MCF 10A (cell line): Measurements from ENCODE around the gene IFT122. TPM values are rescaled to one million over a fixed set of nuclear protein-coding genes. Genes with fewer than 3 reads are reported as not detected.

Source experiments
- BruUV-seq: library from RNA; stranded (reverse); fragments of 400-500 nt; replicated peaks from 2 replicates; lab custom pipeline; 2021; lab: Mats Ljungman, UMichigan
- CTCF ChIA-PET: fragments of 300-600 bp; sonication (Branson Sonifier 250); formaldehyde crosslinking; extraction: SDS; loops from one replicate; lab custom pipeline; 2021; ENCODE audit warnings: antibody characterized with exemption, inconsistent platforms; lab: Yijun Ruan, JAX
- POLR2A ChIA-PET: fragments of 300-600, 350-650 bp; sonication (Branson Sonifier 250); formaldehyde crosslinking; extraction: SDS; loops from one replicate; lab custom pipeline; 2020; ENCODE audit warnings: antibody characterized with exemption, inconsistent platforms; lab: Yijun Ruan, JAX
- DNase-seq: peaks from one replicate; pipeline ENCODE4 v3.0.0-alpha.2; 2018; ENCODE audit not compliant: unreplicated experiment
- H3K27ac Mint-ChIP-seq: one replicate; pipeline ENCODE4 v1.8.0; 2022; ENCODE audit warnings: mild to moderate bottlenecking, low read depth, mixed read lengths; ENCODE audit not compliant: unreplicated experiment
- H3K27me3 Mint-ChIP-seq: one replicate; pipeline ENCODE4 v1.8.0; 2022; ENCODE audit warnings: mixed read lengths; ENCODE audit not compliant: insufficient read depth, unreplicated experiment
- H3K36me3 Mint-ChIP-seq: one replicate; pipeline ENCODE4 v1.8.0; 2022; ENCODE audit warnings: mild to moderate bottlenecking, moderate library complexity, mixed read lengths; ENCODE audit not compliant: insufficient read depth, unreplicated experiment
- H3K4me1 Mint-ChIP-seq: one replicate; pipeline ENCODE4 v1.8.0; 2022; ENCODE audit warnings: mixed read lengths; ENCODE audit not compliant: insufficient read depth, unreplicated experiment
- H3K4me3 Mint-ChIP-seq: one replicate; pipeline ENCODE4 v1.8.0; 2022; ENCODE audit warnings: mild to moderate bottlenecking, moderate library complexity, mixed read lengths; ENCODE audit not compliant: unreplicated experiment
- H3K9me3 Mint-ChIP-seq: one replicate; pipeline ENCODE4 v1.8.0; 2022; ENCODE audit warnings: mixed read lengths; ENCODE audit not compliant: unreplicated experiment
- CTCF ChIP-seq: fragments of 200-600 bp; IDR thresholded peaks from one replicate; pipeline ENCODE4 v1.8.0; 2022; ENCODE audit warnings: antibody characterized with exemption, mild to moderate bottlenecking; ENCODE audit not compliant: unreplicated experiment
- intact Hi-C: fragments of 100-400 bp; cut with micrococcal nuclease; formaldehyde crosslinking; loops from 2 replicates; pipeline ENCODE4 v1.14.1; 2022
- total RNA-seq: library from RNA; stranded (reverse); gene quantifications from 2 replicates; pipeline ENCODE4 v1.2.3, GENCODE V29; 2022

The IFT122 gene
- total RNA-seq, 1 experiment from 2014 or later = 21.0 TPM

GRCh38 chr3:129398803-129399144 is 41.2 kb upstream of the IFT122 start:
- ChIA-PET POLR2A (interaction anchor here (0.6 to 5.0 kb wide), 8 partner anchors 10 to 520 kb away, joined by 3 to 38 read pairs (median 4); partner anchors contain the start of genes IFT122 and MBD4), CTCF (interaction anchor here (0.5 to 3.9 kb wide), 13 partner anchors 11 to 1399 kb away, joined by 3 to 17 read pairs (median 3); partner anchors contain the start of genes IFT122 and MBD4)
- H3K27ac Mint-ChIP-seq = peak overlapping the region; percentile 97
- BruUV-seq = TSS peak; percentile 66
- no peaks in the 10 kb centered on the region for H3K9me3 Mint-ChIP-seq
- no peak for TF ChIP-seq CTCF
- intact Hi-C loops = loop anchor here (1.0 to 5.0 kb wide), 2 partner anchors 39 to 88 kb away; partner anchors contain the start of gene MBD4
- DNase-seq = peak; percentile 19
- H3K4me3 Mint-ChIP-seq = peak overlapping the region; percentile 88
- H3K36me3 Mint-ChIP-seq = peaks cover 31% of the 10 kb centered on the region
- H3K27me3 Mint-ChIP-seq = no peaks in the 10 kb centered on the region
- H3K4me1 Mint-ChIP-seq = peaks cover 30% of the 10 kb centered on the region

- CTCF ChIA-PET = interaction anchor here (0.5 to 3.9 kb wide), 23 partner anchors 9 to 1398 kb away, joined by 3 to 17 read pairs (median 4); partner anchors contain the start of genes IFT122 and MBD4
- peak; percentile 97 for DNase-seq
- Mint-ChIP-seq H3K9me3 (no peaks in the 10 kb centered on the region), H3K27ac (peak overlapping the region; percentile 97), H3K36me3 (peaks cover 31% of the 10 kb centered on the region), H3K4me3 (peak overlapping the region; percentile 88), H3K27me3 (no peaks in the 10 kb centered on the region), H3K4me1 (peaks cover 30% of the 10 kb centered on the region)
- BruUV-seq = no TSS peak
- POLR2A ChIA-PET = interaction anchor here (0.6 to 5.0 kb wide), 13 partner anchors 10 to 521 kb away, joined by 3 to 38 read pairs (median 4); partner anchors contain the start of genes IFT122 and MBD4
- TF ChIP-seq CTCF = peak; percentile 57
- intact Hi-C loops = loop anchor here (1.0 to 5.0 kb wide), 2 partner anchors 38 to 87 kb away; partner anchors contain the start of gene MBD4
Measured at GRCh38 chr3:129399145-129399894, 40.7 kb upstream of the IFT122 start.

- ChIA-PET POLR2A (interaction anchor here (0.8 to 5.0 kb wide), 9 partner anchors 9 to 492 kb away, joined by 3 to 38 read pairs (median 4); partner anchors contain the start of genes IFT122 and MBD4), CTCF (interaction anchor here (0.6 to 3.9 kb wide), 17 partner anchors 8 to 281 kb away, joined by 3 to 17 read pairs (median 3); partner anchors contain the start of gene IFT122)
- peak overlapping the region; percentile 97 for H3K27ac Mint-ChIP-seq
- no peaks in the 10 kb centered on the region for H3K9me3 Mint-ChIP-seq
- peak overlapping the region; percentile 88 for H3K4me3 Mint-ChIP-seq
- TF ChIP-seq CTCF = no peak
- H3K4me1 Mint-ChIP-seq = peaks cover 25% of the 10 kb centered on the region
- H3K36me3 Mint-ChIP-seq = peaks cover 25% of the 10 kb centered on the region
- intact Hi-C loops = loop anchor here (1.0 to 5.0 kb wide), 2 partner anchors 37 to 86 kb away; partner anchors contain the start of gene MBD4
- no peaks in the 10 kb centered on the region for H3K27me3 Mint-ChIP-seq
- TSS peak; percentile 100 for BruUV-seq
- peak; percentile 55 for DNase-seq
Measured at GRCh38 chr3:129399895-129400357, 40.1 kb upstream of the IFT122 start.

GRCh38 chr3:129402210-129402609 is 37.8 kb upstream of the IFT122 start:
- intact Hi-C loops = no loop called here
- Mint-ChIP-seq H3K9me3 (no peaks in the 10 kb centered on the region), H3K4me1 (peaks cover 12% of the 10 kb centered on the region), H3K4me3 (no peak overlapping the region), H3K27ac (no peak overlapping the region), H3K36me3 (peaks cover 10% of the 10 kb centered on the region), H3K27me3 (no peaks in the 10 kb centered on the region)
- TF ChIP-seq CTCF = no peak
- BruUV-seq = no TSS peak
- no peak for DNase-seq
- ChIA-PET CTCF (interaction anchor here (1.0 to 3.9 kb wide), 4 partner anchors 8 to 86 kb away, joined by 3 to 17 read pairs (median 4); a partner anchor contains a TSS), POLR2A (interaction anchor here (5.0 kb wide), 1 partner anchor 38 kb away, joined by 38 read pairs; the partner anchor contains the start of genes IFT122 and MBD4)
